Endothelial cell of umbilical vein (primary cell): Measurements from ENCODE around the gene SRP9. TPM values are rescaled to one million over a fixed set of nuclear protein-coding genes. Genes with fewer than 3 reads are reported as not detected.

Source experiments
- BruUV-seq: library from RNA; stranded (reverse); fragments of 400-500 nt; replicated peaks from 2 replicates; lab custom pipeline; 2021; lab: Mats Ljungman, UMichigan
- CTCF ChIA-PET: fragments of 300-600, 350-600 bp; sonication (Branson Sonifier 250); formaldehyde crosslinking; loops from one replicate; lab custom pipeline; 2021; ENCODE audit warnings: antibody characterized with exemption, inconsistent platforms; lab: Charles Lee
- POLR2A ChIA-PET: fragments of 300-600, 350-600 bp; sonication (Branson Sonifier 250); formaldehyde crosslinking; loops from one replicate; lab custom pipeline; 2021; ENCODE audit warnings: antibody characterized with exemption, inconsistent platforms; lab: Charles Lee
- DNase-seq: peaks from one replicate; pipeline ENCODE4 v3.0.0-alpha.2; 2011; ENCODE audit warnings: low read depth, low spot score
- FAIRE-seq: peaks from 2 replicates; lab custom pipeline; 2011; peaks lifted over from hg19 to GRCh38; lab: Jason Lieb, UNC
- H2AFZ ChIP-seq: 2 replicates; pipeline ENCODE4 v1.6.0; 2012; ENCODE audit warnings: low read depth, low read length, control low read depth, inconsistent platforms
- H3K27ac ChIP-seq: 2 replicates; pipeline ENCODE4 v1.5.1; 2011; ENCODE audit warnings: low read depth, mild to moderate bottlenecking, control low read depth, low read length, moderate library complexity; ENCODE audit not compliant: insufficient read depth
- H3K27me3 ChIP-seq, 2 experiments: 2 replicates each; pipeline versions ENCODE4 v1.6.0 to v1.6.1; 2011; ENCODE audit warnings: low read length in 2 of 2, mixed read lengths in 1 of 2; ENCODE audit not compliant: control insufficient read depth in 2 of 2, insufficient read depth in 2 of 2
- H3K36me3 ChIP-seq, 2 experiments: 2 replicates in 1 of 2; 3 replicates in 1 of 2; pipeline ENCODE4 v1.5.1; 2011; ENCODE audit warnings: low read length in 2 of 2, mild to moderate bottlenecking in 1 of 2, moderate library complexity in 1 of 2; ENCODE audit not compliant: control insufficient read depth in 2 of 2, insufficient read depth in 2 of 2; ENCODE audit errors: extremely low read depth in 1 of 2
- H3K4me1 ChIP-seq: 3 replicates; pipeline ENCODE4 v1.5.1; 2011; ENCODE audit warnings: mild to moderate bottlenecking, low read length; ENCODE audit not compliant: control insufficient read depth, insufficient read depth; ENCODE audit errors: extremely low read depth
- H3K4me2 ChIP-seq: 2 replicates; pipeline ENCODE4 v1.6.1; 2011; ENCODE audit warnings: low read length, control low read depth, mixed read lengths; ENCODE audit not compliant: insufficient read depth
- H3K4me3 ChIP-seq, 3 experiments: fragments of 200-600 bp in 1 of 3; sonication (generic), shearing (Covaris generic) in 1 of 3; replicated peaks in 1 of 3; 2 replicates each; pipeline ENCODE4 v1.5.1; 2011 to 2016; ENCODE audit warnings: control low read depth in 3 of 3, low read length in 3 of 3, mild to moderate bottlenecking in 2 of 3, inconsistent platforms in 1 of 3, low read depth in 1 of 3, moderate library complexity in 1 of 3; ENCODE audit not compliant: insufficient read depth in 1 of 3
- H3K79me2 ChIP-seq: 2 replicates; pipeline ENCODE4 v1.6.0; 2012; ENCODE audit warnings: low read length, inconsistent platforms; ENCODE audit not compliant: control insufficient read depth, insufficient read depth
- H3K9ac ChIP-seq: replicated peaks from 2 replicates; pipeline ENCODE3; 2011; ENCODE audit warnings: low read length, control low read depth; ENCODE audit not compliant: insufficient read depth; ENCODE audit errors: extremely low read depth
- H3K9me1 ChIP-seq: replicated peaks from 3 replicates; pipeline ENCODE4 v1.6.0; 2011; ENCODE audit warnings: mild to moderate bottlenecking, low read length; ENCODE audit not compliant: control insufficient read depth, insufficient read depth; ENCODE audit errors: extremely low read depth
- H3K9me3 ChIP-seq: replicated peaks from 2 replicates; pipeline ENCODE4 v1.5.1; 2012; ENCODE audit warnings: low read length, inconsistent platforms; ENCODE audit not compliant: control insufficient read depth, insufficient read depth
- H4K20me1 ChIP-seq: replicated peaks from 2 replicates; pipeline ENCODE3; 2011; ENCODE audit warnings: mild to moderate bottlenecking, low read length; ENCODE audit not compliant: control insufficient read depth, insufficient read depth; ENCODE audit errors: extremely low read depth
- CTCF ChIP-seq, 2 donors: IDR thresholded peaks; 1 replicate in 1 of 2; 2 replicates in 1 of 2; pipeline ENCODE4 v1.5.1; 2011; ENCODE audit warnings: low read length in 2 of 2, mild to moderate bottlenecking in 2 of 2, moderate library complexity in 2 of 2, control low read depth in 1 of 2, inconsistent platforms in 1 of 2, low read depth in 1 of 2; ENCODE audit not compliant: insufficient read depth in 1 of 2; ENCODE audit errors: extremely low read depth in 1 of 2
- EZH2 ChIP-seq: IDR thresholded peaks from 2 replicates; pipeline ENCODE4 v1.6.1; 2012; ENCODE audit warnings: borderline replicate concordance, low read depth, mild to moderate bottlenecking, moderate library complexity, low read length, inconsistent platforms; ENCODE audit not compliant: severe bottlenecking
- FOS ChIP-seq: IDR thresholded peaks from 2 replicates; pipeline ENCODE4 v1.6.1; 2011; ENCODE audit warnings: mild to moderate bottlenecking, low read length, moderate library complexity, borderline replicate concordance; ENCODE audit not compliant: insufficient read depth
- GATA2 ChIP-seq: IDR thresholded peaks from 2 replicates; pipeline ENCODE4 v1.7.0; 2011; ENCODE audit warnings: low read depth, mild to moderate bottlenecking, moderate library complexity, mixed read lengths, low read length; ENCODE audit not compliant: insufficient read length, insufficient read depth
- JUN ChIP-seq: IDR thresholded peaks from 2 replicates; pipeline ENCODE4 v1.6.1; 2011; ENCODE audit warnings: borderline replicate concordance, low read depth; ENCODE audit not compliant: insufficient read length, insufficient read depth
- MAX ChIP-seq: IDR thresholded peaks from 2 replicates; pipeline ENCODE4 v1.6.1; 2011; ENCODE audit not compliant: insufficient read depth, insufficient read length
- MYC ChIP-seq: IDR thresholded peaks from one replicate; pipeline ENCODE4 v1.6.1; 2011; ENCODE audit warnings: mild to moderate bottlenecking, low read depth, low read length
- POLR2A ChIP-seq: IDR thresholded peaks from 2 replicates; pipeline ENCODE4 v1.6.1; 2012; ENCODE audit warnings: low read depth, mild to moderate bottlenecking, control low read depth, low read length
- POLR2AphosphoS5 ChIP-seq: IDR thresholded peaks from 2 replicates; pipeline ENCODE4 v1.6.1; 2012; ENCODE audit warnings: low read depth, mild to moderate bottlenecking, control low read depth, low read length, moderate library complexity; ENCODE audit not compliant: insufficient read depth
- dilution Hi-C: fragments of 300-500 bp; cut with MboI; formaldehyde crosslinking; loops from one replicate; pipeline ENCODE4 v1.15.0; 2019; ENCODE audit warnings: low sequenced_read_pairs; ENCODE audit not compliant: extremely low pct_ligation_motif_present
- intact Hi-C: fragments of 100-400 bp; cut with micrococcal nuclease; formaldehyde crosslinking; loops from one replicate; pipeline ENCODE4 v1.10.0; 2022
- polyA plus RNA-seq, 4 experiments: library from polyadenylated mRNA; depleted of rRNA in 3 of 4; stranded (reverse) in 3 of 4; unstranded in 1 of 4; fragments of >200 nt; gene quantifications; 2 replicates each; pipeline versions ENCODE4 v1.2.1 to v1.2.3, GENCODE V29; 2011 to 2012; ENCODE audit warnings: missing spikeins in 1 of 4
- total RNA-seq: library from RNA; stranded (reverse); gene quantifications from 2 replicates; pipeline ENCODE4 v1.2.3, GENCODE V29; 2021

The SRP9 gene
- total and polyA plus RNA-seq, 2 donors (not counting 3 experiments of a cell fraction or from before 2014, with no cell fraction given): 283 to 384 TPM

- no peaks in the 10 kb centered on the region for H3K27me3 ChIP-seq
- intact Hi-C loops: no loop called here
- BruUV-seq: no TSS peak
- no peaks in the 10 kb centered on the region for H3K9me1 ChIP-seq
- H3K4me3 ChIP-seq: no peak overlapping the region
- H3K4me1 ChIP-seq: peaks cover 18% of the 10 kb centered on the region
- no peak overlapping the region for H2AFZ ChIP-seq
- H4K20me1 ChIP-seq: no peaks in the 10 kb centered on the region
- TF ChIP-seq POLR2AphosphoS5: no peak
- TF ChIP-seq MYC: no peak
- H3K4me2 ChIP-seq: no peak overlapping the region
- H3K27ac ChIP-seq: no peak overlapping the region
- no peaks in the 10 kb centered on the region for H3K9me3 ChIP-seq
- FAIRE-seq (no peak), DNase-seq (no peak)
- ChIA-PET CTCF (interaction anchor here (0.9 to 2.6 kb wide), 3 partner anchors 9 to 38 kb away, joined by 3 to 6 read pairs (median 5); no protein-coding TSS in a partner anchor), POLR2A (no interaction called here)
- dilution Hi-C loops: no loop called here
- H3K9ac ChIP-seq: no peak overlapping the region
- no peaks in the 10 kb centered on the region for H3K36me3 ChIP-seq
- H3K79me2 ChIP-seq: no peaks in the 10 kb centered on the region
Measured at GRCh38 chr1:225737866-225738265, 39.8 kb upstream of the SRP9 start.

- dilution Hi-C loops: no loop called here
- Histone ChIP-seq H3K9me1 (no peaks in the 10 kb centered on the region), H3K4me3 (no peak overlapping the region), H3K27ac (no peak overlapping the region), H3K4me1 (peaks cover 18% of the 10 kb centered on the region), H3K36me3 (no peaks in the 10 kb centered on the region), H2AFZ (no peak overlapping the region), H3K9ac (no peak overlapping the region), H3K9me3 (no peaks in the 10 kb centered on the region), H3K27me3 (no peaks in the 10 kb centered on the region), H3K79me2 (no peaks in the 10 kb centered on the region), H3K4me2 (no peak overlapping the region), H4K20me1 (no peaks in the 10 kb centered on the region)
- intact Hi-C loops: no loop called here
- DNase-seq: no peak
- TF ChIP-seq FOS (no peak), CTCF (IDR thresholded peaks at IDR 0.05; ENCODE audit: extremely low read depth in 1 of 2, insufficient read depth in 1 of 2, low read depth in 1 of 2, low read length in 2 of 2) (no peak), POLR2A (no peak), JUN (no peak), MYC (no peak), EZH2 (no peak), GATA2 (no peak), POLR2AphosphoS5 (no peak), MAX (no peak)
- ChIA-PET POLR2A (no interaction called here), CTCF (interaction anchor here (0.6 to 0.9 kb wide), 2 partner anchors 27 to 319 kb away, joined by 3 read pairs; no protein-coding TSS in a partner anchor)
- no peak for FAIRE-seq
- BruUV-seq: no TSS peak
Measured at GRCh38 chr1:225738763-225739162, 38.9 kb upstream of the SRP9 start.
